GM19467 (cell line): ENCODE data around the gene SLC2A4RG.

Experiments
- ATAC-seq: cut with Tn5 transposase; IDR thresholded peaks from one replicate; pipeline ENCODE4 v1.9.1; 2021; ENCODE audit warnings: mild to moderate bottlenecking, moderate library complexity; ENCODE audit not compliant: unreplicated experiment

The SLC2A4RG gene

DNA sequence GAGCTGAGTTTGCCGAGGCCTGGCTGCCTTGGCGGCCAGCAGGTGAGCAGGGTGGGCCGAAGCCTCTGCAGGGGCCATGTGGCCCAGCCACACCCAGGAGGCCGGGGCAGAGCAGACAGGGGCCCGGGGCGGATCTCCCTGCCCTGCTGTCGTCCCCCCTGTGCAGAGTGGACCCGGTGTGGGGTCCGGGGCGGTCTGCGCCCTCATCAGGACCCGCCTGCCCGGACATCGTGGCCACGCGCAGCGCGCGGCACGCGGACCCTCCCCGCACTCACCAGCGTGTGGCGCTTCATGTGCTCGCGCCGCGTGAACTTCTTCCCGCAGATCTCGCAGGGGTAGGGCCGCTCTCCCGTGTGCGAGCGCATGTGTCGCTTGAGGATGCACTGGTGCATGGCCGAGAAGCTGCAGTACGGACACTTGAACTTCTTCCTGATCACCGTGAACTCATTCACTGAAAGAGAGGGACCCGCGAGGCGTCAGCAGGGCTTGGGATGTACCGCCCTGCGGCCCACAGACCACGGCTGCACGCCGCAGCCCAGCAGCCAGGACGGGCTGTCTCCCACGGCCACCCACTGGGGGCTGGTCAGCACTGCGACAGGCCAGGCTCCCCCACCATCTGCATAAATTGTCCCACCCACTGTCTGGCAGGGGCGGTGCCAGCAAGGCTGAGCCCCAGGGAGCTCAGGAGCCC, 13.0 kb downstream of the SLC2A4RG start:
- ATAC-seq, result no peak

DNA sequence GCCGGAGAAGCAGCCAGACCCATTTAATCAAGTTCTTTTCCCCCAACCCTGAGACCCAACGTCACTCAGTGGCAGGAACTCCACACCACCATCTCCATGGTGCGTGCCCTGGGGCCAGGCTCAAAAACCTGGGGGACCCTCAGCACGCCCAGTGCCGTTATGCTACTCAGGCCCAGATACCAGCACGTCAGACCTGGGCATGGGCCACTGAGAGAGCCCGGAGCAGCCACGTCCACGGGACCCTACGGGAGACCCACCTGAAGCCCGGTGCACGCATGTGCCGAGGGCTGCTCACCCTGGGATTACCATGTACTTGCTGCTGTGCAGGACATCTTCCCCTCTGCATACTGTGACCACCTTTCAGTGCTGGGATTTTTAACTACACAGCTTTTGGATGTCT, 13.8 kb downstream of the SLC2A4RG start:
- ATAC-seq, result no peak

DNA sequence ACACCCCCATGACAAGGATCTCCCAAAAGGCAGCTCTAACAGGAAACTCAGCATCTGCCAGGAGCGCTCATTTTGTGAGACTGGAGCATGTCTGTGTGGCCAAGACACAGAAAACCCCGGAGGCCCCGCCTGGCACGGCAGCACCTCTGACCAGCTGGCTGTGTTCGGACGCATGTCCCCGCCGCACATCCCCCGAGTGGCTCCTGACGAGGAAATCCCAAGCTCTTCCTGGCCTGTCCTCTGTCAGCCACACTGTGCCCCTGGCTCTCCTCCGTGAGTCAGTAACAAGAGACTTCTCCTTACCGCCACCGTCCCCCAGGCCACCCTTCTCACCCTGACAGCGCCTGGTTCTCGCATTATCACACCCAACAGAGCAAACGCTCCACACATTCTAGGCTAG, 14.4 kb downstream of the SLC2A4RG start:
- no peak for ATAC-seq

DNA sequence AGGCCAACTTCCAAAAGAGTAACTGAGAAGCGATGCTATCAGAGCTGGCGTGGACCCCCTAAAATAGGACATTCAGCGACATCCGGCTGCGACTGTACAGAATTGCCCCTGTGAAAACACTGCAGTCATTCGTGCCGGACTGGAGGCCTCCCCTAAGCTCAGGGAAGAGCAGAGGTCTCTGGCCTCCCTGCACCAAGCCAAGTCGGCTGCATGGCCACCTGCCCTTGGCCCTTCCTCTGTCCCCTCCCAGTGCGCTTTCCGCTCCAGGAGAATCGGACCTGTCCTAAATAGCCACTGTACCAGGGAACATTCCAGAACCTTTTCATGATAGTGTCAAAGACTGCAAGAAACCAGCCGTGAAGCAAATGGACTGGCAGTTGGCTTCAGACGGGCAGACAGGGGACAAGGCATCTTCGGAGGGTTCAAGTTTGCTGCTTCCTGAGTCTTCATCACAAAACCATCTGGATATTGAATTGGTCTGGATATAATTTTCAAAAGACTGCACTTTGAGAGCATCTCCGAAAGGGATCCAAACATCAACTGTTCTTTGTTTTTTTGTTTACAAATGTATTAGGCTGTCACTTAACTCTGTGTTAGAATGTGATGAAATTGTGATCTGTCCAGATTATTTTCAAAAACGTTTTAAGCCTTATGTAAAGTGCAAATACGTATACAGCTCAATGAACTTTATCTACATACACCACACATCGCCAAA, 16.5 kb downstream of the SLC2A4RG start:
- ATAC-seq, result no peak

DNA sequence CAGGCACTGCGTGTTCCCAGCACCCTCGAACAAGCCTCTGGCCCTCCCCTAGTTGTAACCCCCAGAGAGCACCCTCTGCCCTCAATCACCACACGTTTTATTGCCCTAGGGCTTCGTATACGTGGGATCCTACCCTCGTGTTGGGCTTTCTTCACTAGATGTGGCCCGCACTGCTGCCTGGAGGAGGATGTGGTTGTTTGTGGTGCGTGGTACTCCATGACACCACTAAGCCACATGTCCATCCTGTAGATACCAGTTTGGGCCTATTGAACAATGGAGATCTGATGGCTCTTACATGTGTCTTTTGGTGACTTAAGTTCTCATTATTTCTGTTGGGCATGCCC, 17.0 kb downstream of the SLC2A4RG start:
- ATAC-seq, result no peak

DNA sequence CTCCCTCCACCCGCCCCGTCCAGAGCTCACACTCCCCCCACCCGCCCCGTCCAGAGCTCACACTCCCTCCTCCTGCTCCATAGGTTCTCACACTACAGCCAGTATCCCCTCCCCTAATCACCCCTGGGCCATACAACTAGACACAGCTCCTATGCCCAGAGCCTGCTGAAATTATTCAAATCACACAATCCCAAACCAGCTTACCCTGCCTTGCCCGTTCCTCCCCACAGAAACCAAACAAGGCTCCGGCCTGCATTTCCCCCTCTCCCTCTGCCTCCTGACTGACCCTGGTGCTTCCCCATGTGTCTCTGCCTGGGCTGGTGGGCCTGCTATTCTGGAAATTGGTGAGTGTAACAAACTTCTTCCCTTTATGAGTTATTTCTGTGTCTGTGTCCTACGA, 18.6 kb downstream of the SLC2A4RG start:
- ATAC-seq, result no peak

DNA sequence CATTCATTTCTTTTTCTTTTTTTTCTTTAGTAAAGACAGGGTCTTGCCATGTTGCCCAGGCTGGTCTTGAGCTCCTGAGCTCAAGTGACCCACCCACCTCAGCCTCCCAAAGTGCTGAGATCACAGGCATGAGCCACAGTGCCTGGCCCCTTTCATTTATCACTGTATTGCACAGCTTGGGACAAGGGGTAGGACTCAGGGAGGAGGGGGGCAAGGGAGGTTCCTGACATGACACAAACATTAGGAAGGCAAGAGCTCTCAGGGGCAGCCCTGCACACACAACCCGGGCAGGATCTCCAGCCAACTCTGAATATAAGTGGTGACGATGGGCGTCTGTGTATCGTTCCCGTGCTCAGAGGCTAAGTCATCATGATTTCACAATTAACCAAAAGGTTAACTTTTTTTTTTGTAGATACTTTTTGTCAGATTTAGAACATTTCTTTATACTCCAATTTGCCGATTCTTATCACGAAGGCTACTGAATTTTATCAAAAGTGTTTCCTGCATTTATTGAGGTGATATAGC, 19.9 kb downstream of the SLC2A4RG start:
- no peak for ATAC-seq

DNA sequence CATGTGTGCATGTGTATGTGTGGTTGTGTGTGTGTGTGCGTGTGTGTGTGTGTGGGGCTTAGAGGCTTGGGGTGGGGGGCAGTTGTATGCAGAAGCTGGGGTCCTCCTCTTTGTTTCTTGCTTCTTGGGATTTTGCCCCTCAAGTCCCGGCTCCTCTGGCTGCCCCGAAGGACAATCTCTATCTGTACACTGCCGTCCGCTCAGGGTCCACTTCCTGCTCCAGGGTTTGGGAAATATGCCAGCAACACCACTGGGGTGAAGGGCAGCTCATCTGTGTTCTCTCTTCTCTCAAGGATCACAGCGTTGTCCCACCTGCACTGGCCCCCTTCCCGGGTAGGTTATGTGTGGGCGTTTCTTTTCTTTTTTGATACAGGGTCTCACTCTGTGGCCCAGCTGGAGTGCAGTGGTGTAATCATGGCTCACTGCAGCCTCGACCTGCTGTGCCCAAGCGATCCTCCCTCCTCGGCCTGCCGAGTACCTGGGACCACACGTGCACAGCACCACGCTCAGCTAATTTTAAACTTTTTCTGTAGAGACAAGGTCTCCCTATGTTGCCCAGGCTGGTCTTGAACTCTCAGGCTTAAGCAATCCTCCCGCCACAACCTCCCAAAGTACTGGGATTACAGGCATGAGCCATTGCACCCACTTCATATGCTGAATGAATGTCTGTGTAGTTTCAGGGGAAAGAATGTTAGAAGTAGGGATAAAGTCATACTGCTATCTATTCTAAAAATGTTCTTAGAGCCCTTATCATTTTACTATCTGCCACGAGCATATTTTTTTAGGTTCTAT, 25.7 kb downstream of the SLC2A4RG start:
- no peak for ATAC-seq

DNA sequence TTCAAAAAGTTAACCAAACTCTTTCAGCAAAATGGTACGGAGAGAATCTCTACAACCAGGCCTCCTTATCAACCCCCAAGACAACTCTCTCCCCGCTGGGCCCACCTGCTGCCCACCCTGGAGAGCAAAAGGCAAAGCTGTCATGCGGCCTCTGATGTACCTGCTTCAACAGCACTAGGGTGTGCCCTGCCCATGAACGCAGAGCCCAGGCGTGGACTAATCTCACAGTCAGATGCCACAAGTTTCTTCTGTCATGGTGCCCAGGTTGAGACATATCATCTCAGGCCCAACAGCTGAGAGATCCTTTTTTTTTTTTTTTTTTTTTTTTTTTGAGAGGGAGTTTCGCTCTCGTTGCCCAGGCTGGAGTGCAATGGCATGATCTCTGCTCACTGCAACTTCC, 26.3 kb downstream of the SLC2A4RG start:
- ATAC-seq, result no peak

DNA sequence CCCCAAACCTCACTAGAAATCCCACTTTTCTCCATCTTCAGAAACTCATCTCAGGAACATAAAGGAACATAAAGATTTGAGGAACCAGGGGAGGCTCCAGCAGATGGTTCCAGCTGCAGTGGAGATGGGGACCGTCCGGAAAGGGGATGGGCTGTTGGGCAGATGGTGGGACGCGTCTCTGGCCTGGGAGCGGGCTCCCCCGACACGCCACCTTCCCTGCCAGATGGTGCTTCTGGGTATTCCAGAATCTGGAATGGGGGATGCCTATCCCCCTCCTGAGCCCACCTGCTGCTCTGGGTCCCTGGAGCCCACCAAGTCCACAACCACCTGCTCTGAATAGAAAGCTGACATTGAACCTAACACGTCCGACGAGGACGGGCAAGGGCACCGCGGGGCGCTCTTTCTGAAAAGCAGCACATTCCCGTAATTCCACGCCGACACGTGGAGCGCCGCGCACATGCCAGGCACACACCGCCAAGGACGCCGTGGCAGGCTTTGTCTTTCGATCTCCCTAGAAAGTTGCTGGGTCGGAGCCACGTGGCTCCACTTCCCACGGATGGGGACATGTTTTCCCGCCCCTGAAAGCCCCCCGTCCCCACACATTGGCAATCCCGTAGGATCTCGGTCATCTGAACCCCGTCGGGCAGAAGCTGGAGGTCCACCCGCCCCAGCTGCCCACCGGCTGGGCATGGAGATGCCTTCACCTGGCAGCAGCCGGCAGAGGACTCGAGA, 27.3 kb downstream of the SLC2A4RG start:
- ATAC-seq, result no peak

DNA sequence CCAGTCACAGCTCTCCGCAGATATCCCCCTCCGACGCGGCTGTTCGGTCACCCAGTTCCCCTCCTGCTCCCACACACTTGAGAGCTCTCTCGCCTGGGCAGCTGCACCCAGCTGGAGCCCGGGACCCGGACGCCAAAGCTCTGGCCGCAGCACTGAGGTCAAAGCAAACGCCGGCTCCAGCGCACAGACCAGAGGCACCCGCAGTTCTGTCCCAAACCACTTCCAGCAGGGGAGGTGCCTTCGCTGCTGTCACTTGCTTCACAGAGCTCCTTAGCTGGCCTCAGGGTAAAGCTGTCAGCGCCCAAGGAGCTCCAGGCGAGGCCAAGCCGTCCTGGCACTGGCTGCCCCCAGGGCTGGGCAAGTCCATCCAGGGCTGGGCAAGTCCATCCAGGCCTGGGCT, 27.9 kb downstream of the SLC2A4RG start:
- ATAC-seq, result no peak

DNA sequence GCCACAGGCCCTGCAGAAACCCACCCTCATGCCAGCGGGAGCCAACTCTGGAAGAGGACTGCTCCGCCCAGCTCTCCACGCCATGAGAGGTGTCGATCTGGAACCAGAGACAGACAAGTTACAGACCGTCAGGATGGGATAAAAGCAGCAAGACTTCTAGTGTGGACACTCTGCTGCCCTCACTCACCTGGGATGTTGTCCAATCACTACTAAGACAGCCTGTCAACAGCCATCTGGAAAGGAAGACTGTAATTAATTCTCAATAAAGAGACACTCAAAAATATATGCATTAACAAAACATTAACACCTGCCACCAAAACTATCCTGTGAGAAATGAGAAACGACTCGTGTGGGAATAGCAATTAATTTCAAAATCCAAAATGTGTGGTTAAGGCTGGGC, 28.3 kb downstream of the SLC2A4RG start:
- no peak for ATAC-seq

DNA sequence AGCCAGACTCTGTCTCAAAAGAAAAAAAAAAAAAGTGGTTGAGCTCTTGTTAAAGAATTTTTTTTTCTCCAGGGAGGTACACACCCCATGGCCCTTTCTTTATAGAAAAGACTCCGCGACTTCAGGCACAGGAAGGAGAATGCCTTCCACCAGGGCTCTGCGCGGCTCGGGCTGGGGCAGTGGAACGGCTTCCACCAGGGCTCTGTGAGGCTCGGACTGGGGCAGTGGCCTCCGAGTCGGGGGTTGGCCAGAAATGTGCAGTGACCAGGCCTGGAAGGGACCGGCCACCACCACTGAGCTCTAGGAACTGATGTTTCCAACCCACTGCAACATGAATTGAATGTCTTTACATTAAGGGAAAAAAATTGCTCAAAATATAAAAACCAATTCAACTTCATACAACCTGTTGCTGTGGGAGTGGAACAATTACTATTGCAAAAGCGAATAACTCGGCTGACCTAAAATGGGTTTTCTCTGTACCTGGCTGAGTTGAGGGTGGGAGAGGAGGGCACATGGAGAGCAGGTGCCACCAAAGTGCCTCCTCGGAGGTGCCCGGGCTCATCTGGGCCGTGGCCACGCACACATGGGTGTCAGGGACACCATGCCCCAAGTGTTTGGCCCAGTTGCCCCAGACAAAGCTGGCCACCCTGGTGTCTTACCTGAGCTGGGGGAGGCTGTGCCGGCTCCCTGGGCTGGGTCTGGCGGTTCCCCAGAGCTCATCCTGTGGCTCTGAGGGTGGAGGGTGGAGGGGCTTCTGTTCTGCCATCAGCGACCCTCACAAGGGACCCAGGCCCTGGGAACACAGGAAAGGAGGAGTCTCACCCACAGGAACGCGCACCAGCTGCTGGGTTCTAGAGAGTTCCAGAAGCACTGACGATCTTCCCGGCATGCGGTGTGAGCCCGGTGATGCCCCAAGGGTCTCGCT, 29.3 kb downstream of the SLC2A4RG start:
- no peak for ATAC-seq

DNA sequence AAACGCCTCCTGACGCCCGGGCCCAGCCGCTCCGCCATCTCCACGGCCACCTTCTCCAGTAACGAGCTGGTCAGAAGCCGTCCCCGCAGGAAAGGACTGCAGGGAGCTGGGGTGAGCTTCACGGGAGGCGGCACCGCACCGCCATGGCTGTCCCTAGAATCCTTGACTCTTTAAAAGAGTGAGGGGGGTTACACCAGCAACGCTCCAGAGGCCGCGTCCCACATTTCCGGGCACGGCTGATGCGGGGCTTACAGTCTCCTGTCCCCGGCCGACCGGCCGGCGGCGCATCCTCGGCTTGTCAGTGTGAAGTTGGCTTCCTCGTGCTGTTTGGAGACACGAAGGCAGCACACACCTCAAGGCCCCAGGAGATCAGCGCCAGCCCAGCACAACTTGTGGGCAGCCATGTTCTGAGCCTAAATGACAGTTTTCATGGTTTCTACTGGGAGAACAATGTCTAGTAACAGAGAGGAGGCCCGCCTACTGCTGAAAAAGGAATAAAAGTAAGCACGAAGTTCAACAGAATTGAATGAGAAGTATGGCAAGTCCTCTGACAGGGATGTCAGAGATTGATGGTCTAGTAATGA, 30.4 kb downstream of the SLC2A4RG start:
- no peak for ATAC-seq

DNA sequence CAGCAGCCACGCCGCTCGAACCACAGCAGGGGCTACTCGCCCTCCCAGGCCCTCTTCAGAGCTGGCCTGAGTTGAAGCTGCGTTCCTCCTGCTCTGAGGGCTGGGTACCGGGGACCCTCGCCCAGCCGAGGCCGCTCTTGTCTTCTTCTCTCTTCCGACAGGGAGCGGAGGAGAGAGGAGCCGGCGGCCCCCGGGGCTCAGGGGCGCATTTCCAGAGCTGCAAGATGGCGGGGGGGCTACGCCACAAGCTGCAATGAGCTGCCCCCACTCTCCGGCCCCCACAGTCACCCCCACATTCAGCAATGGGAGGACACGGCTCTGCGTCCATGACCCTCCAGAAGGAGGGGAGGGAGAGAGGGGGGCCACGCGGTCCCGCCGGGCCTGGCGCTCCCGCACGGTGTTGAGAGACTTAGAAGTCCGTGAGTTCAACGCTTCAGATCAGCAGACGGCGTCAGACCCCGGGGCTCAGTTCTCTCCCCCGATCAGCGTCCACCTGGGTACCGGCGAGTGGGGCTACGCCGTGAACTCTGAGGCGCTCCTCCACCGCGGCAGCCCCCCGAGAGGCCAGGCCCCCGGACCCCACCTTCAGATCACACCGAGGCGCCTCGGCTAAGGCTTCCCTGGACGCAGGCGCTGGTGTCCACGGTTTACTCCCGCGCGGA, 31.6 kb downstream of the SLC2A4RG start:
- ATAC-seq, result no peak

DNA sequence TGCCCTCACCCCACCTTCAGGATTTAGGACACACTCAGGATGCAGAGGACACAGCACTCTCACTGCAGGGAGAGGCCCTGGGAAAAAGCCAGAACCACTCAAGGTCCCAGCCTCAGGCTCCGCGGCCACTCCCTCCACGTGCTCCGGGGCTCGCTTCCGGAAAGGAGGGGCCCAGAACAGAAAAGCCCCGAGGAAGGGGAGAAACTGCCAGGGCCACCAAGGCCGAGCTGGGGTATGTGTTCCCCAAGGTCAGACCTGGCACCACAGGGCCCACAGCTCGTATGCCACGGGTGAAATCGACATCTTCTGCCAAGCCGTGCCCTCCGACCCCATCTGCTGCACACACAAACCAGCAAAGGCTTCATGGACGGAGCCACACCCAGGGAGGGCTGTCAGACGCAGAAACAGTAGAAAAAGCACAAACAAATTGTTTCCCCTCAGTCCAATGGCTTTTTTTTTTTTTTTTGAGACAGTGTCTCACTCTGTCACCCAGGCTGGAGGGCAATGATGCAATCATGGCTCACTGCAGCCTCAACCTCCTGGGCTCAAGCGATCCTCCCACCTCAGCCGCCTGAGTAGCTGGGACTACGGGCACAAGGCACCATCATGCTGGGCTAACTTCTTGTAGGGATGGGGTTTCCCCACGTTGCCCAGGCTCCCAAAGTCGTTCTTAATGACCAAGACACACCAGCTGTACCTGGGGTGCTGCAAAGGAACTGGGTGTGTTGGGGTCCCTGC, 33.4 kb downstream of the SLC2A4RG start:
- ATAC-seq, result no peak

DNA sequence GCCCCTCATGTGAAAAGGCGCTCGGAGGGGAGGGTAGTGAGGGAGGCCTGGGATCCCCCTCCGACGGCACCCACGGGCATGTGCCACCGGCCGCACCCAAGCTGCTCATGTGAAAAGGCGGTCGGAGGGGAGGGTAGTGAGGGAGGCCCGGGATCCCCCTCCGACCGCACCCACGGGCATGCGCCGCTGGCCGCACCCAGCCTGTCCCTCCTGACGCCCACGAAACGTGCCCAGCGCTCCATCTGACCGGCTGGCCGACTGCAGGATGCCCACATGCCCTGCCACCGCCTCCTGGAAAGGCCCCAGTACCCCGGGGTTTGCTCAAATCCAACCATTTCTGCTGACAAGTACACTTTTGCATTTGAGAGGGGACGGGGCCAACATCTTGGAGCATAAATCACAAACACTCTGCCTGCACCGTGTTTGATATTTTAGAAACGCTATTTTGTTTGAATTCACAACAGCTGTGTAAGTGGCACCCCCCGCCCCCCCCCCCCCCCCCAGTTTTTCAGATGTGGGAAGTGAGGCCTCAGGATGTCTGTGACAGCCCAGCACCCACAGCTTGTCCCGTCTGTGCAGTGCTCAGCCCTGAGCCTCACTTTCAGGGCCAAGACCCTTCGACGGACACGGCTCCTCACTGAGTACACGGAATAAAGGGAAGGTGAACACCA, 34.1 kb downstream of the SLC2A4RG start:
- no peak for ATAC-seq

DNA sequence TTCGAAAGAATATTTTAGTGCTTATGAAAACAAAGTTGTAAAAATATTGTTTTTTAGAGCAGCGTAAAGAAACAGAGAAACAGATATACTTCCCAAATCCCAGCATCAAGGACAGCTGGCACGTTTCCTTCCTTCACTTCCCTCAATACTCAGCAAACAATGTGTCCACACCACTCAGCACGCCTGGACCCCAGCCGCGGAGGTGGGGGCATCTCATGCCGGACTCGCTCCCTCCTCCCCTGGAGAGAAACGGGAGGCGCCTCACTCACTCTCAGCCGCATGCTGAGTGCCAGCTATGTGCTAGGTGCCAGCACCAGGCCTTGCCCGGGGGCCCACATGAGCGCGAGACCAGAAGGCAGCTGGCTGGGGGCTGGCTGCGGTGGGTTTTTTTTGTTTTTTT, 34.7 kb downstream of the SLC2A4RG start:
- ATAC-seq, result no peak
